Mucosa of gallbladder (tissue), 1 donor: ENCODE results near the gene SLC5A9. TPM values are rescaled to one million over a fixed set of nuclear protein-coding genes. Genes with fewer than 3 reads are reported as not detected.
"Not testable (repeated sequence)": the region's sequence is repeated elsewhere in the genome, so short reads cannot be mapped to it uniquely, and the experiment has no call there.

ENCODE experiments used
- DNase-seq: peaks from one replicate; pipeline ENCODE4 v3.0.0-alpha.2; 2020; ENCODE audit warnings: low spot score
- total RNA-seq: library from RNA; stranded (reverse); gene quantifications from one replicate; pipeline ENCODE4 v1.2.1, GENCODE V29; 2021
- donor health status: DM: no; HTN: no; CAD: no.

Gene SLC5A9
- total RNA-seq, 1 donor from 2014 or later: 15.2 TPM

DNA sequence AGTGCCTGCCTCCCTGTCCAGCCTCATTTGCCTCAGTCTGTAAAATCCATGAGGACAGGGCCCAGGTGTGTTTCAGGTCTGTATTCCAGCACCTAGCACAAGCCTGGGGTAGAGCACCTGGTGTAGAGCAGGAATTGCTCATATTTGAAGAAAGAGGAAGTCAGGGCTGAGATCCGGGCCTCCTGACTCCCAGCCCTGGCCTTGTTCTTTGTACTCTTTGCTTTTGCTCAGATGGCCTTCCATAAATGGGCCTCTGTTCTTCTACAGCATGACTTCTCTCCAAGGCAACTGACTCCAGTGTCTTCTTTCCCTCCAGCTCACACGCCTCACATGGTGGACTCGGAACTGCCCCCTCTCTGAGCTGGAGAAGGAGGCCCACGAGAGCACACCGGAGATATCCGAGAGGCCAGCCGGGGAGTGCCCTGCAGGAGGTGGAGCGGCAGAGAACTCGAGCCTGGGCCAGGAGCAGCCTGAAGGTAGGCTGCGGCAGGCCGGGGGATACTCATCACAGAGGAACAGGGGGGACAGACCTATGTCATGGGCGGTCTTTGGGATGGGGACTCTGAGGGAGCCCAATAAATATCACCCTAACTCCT is 19.7 kb downstream of the SLC5A9 start:
- DNase-seq: no peak

DNA sequence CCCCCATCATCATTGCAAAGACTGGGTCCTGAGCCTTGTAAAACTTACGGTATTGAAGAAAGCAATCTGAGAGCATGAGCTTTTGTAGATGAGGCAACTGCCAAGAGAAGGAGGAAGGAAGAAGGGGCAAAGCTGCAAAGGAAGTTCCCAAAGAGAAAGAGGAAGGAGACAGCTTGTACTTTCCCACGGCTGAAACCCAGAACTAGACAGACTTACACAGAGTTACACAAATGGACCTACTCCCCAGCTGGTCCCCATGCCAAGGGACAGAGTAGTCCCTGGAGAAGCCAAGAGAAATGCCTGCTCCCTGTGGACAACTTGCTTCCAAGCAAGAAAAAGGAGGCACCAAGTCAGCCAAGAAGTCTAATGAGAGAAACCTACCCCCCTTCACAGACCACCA is 22.6 kb downstream of the SLC5A9 start:
- DNase-seq: no peak

DNA sequence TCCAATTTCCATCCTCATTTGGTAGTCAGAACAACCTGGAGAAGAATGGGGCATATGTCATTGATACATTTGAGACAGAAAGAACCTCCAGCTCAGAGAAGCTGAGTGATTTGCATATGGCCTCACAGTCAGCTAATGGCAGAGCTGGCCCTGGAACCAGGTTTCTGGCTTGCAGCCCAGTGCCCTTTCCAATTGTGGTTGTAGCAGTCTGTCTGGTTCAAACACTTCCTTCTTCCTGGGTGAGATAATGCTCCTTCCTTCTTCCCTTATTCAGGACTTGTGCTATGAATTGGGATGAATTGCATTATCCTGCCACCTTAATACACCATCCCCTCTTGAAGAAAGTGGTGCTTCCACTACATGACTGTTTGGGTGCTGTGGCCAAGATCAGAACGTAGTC is 24.2 kb downstream of the SLC5A9 start:
- peak; percentile 86 for DNase-seq

DNA sequence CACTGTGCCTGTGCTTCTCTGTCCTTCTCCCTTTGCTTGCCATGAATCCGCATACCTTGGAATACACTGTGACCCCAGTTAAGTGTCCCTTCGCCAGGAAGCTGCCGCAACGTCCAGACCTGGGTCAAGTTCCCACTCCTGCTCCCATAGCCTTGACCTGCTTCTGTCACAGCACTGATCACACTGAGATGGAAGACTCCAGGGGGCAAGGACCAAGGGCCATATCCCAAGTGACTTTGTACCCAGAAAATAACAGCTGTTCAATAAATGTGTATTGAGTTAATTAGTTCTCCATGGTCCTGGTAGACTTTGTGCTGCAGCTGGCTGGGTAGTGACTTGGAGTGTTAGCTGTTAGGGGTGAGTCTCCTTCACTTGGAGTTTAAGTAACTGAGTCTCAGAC is 25.8 kb downstream of the SLC5A9 start:
- no peak for DNase-seq

GRCh38 chr1:48249868-48250267 is 27.4 kb downstream of the SLC5A9 start:
- no peak for DNase-seq

GRCh38 chr1:48250572-48250971 is 28.1 kb downstream of the SLC5A9 start:
- DNase-seq: peak; percentile 82

DNA sequence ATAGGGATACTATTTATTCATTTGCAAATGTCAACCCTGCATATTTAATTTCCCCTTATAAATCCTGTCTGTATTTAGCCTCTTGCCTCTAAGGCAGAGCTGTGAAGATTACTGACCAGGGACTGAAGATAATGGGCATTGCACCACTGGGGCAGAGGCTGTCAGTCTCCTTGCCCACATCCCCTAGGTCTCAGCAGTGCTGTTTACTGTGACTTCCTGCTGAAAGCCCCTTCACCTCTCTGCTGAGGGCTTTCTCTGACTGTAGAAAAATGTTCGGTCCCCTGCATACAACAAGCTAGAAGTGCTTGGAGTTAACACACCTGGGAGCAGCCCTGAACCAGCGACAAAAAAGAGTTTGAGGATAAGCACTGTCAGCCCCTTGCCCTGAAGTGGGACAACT is 28.8 kb downstream of the SLC5A9 start:
- DNase-seq: no peak

DNA sequence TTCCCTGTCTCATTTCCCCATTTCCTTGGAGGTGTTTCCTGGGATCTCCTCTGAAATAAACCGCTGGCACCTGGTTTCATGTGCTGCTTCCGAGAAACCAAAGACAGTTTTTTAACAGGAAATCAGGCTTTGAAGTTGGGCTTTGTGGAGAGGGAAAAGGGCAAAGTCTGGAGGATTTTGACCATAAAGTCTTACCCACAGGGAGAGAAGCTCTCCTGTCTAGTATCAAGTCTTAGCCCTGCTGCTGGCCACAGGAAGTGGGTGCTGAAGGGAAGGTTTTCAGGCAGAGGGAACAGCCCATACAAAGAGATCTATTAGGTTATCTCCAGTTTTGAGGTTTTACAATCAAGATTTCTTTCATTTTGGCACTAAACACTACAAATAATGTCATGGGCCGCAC is 29.3 kb downstream of the SLC5A9 start:
- no peak for DNase-seq

GRCh38 chr1:48254254-48254653 is 31.7 kb downstream of the SLC5A9 start:
- DNase-seq: no peak

- DNase-seq: no peak
Observed at GRCh38 chr1:48258106-48258505, 35.6 kb downstream of the SLC5A9 start.

DNA sequence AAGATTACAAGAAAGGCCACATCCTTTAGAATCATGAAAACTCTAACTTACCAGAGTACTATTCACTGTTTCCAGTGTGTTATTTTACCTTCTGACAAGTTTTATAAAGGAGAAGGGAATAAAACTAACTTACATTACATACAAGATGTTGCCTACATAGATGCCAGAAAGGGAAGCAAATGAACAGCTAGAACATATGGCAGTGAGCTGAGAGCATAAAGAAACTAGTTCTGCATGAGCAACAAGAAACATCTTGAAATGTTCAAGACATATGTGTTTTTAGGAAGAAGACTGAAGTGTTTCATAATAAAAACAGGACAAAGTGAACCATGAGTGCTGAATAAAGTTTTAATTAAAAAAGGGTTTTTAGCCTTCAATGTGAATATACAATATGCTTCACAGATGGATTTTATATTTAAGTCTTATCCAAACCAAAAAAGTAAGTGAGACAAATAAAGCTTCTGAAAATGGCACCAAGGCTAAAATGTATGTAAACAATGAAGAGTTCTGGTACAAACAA is 39.4 kb downstream of the SLC5A9 start:
- DNase-seq: no peak

GRCh38 chr1:48263041-48263440 is 40.5 kb downstream of the SLC5A9 start:
- no peak for DNase-seq

DNA sequence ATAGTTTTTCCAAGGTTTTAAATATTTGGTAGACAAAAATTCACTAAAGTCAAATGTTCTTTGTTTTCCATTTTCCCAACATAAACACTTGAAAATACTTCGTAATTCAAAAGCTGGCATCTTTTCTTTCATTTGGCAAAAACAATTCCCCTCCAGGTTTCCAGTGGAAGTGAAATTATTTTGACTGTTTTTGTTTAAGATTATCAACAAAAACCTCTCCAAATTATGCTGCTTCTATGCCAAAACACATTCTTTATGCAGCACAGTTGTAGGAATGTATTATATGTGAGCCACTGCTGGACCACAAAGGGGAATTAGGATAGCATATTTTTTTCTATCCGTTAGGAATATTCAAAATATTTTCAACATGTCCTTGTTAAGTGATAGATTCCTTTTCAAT is 44.1 kb downstream of the SLC5A9 start:
- no peak for DNase-seq

DNA sequence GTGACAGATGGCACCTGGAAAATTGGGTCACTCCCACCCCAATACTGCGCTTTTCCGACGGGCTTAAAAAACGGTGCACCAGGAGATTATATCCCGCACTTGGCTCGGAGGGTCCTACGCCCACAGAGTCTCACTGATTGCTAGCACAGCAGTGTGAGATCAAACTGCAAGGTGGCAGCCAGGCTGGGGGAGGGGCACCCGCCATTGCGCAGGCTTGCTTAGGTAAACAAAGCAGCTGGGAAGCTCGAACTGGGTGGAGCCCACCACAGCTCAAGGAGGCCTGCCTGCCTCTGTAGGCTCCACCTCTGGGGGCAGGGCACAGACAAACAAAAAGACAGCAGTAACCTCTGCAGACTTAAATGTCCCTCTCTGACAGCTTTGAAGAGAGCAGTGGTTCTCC is 54.9 kb downstream of the SLC5A9 start:
- DNase-seq: not testable (repeated sequence)

- not testable (repeated sequence) for DNase-seq
Observed at GRCh38 chr1:48282329-48282728, 59.8 kb downstream of the SLC5A9 start.

GRCh38 chr1:48284696-48285420 is 62.3 kb downstream of the SLC5A9 start:
- not testable (repeated sequence) for DNase-seq

- DNase-seq: no peak
Observed at GRCh38 chr1:48285525-48285924, 63.0 kb downstream of the SLC5A9 start.

DNA sequence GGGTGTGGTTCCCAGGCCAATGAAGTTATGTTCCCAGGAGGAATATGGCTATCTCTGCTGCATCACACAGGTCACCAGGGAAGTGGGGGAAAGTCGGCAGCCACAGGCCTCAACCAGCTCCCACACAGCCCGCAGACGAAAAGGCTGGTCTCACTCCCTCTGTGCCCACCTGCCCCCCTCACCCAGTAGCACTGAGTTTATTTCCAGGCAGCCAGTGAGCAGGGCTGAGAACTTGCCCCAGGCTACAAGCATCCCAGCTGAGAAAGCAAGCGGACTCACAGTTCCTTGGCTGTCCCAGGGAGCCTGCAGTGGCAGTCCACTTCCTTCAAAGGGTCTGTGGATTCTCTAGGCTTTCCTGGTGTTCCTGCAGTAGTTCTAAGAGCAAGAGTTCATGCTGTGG is 68.9 kb downstream of the SLC5A9 start:
- DNase-seq: no peak

DNA sequence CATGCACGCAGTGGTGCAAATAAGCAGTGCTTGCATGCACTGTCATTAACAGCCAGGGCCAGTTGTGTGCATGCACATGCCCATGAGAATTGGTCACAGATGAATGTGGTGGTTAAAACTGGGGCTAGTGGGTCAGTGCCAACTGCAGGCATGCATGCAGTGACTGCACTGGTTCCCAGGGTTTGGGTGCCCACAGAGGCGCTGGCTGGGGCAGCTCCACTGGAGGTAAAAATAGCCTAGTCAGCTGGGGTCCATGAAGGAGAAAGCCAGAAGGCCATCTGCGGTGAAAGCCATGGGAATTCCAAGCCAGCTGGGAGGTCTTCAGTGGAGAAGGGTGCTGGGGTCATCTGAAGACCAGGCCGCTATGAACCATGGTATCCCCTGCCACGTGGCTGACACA is 70.2 kb downstream of the SLC5A9 start:
- DNase-seq: no peak

DNA sequence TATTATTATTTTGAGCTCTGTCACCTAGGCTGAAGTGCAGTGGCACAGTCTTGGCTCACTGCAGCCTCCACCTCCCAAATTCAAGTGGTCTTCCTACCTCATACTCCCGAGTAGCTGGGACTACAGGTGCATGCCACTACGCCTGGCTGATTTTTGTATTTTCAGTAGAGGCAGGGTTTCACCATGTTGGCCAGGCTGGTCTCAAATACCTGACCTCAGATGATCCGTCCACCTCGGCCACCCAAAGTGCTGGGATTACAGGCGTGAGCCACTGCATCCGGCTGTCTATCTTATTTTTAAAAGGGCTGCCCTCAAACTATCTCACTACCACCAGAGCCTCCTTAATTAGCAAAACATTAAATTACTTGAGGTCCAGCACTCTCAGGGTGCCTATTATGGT is 71.6 kb downstream of the SLC5A9 start:
- not testable (repeated sequence) for DNase-seq

DNA sequence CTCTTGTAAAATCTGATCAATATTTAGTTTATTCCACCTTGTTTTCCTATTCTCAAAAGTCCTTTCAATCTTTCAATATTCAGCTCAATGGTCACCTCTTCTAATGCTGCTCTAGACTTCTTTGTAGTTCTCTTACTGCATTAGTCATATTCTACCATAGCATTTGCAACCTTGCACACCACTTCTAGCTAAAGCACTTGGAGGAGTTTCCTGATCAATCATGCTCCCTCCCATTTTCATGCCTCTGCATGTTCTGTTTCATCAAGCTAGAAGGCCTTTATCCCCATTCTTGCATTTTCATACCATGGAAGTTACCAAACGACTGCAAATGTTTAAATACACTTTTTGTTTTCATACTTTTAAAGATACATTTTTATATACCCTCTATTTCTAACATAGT is 72.1 kb downstream of the SLC5A9 start:
- no peak for DNase-seq
